Cardiac fibroblast (primary cell): ENCODE results near the gene POLDIP2.

Experiments
- DNase-seq, 2 donors: peaks; one replicate each; pipeline versions ENCODE4 v3.0.0 to v3.0.0-alpha.2; 2010; ENCODE audit warnings: low read depth in 2 of 2
- H3K4me3 ChIP-seq, 2 donors: replicated peaks in 1 of 2; 1 replicate in 1 of 2; 2 replicates in 1 of 2; pipeline ENCODE4 v1.5.1; 2011; ENCODE audit warnings: low read depth in 2 of 2, low read length in 2 of 2, mild to moderate bottlenecking in 2 of 2, moderate library complexity in 1 of 2
- TF ChIP-seq, protein P1 (sequence below): IDR thresholded peaks from one replicate; pipeline ENCODE4 v1.5.1; 2011; ENCODE audit warnings: low read depth, mild to moderate bottlenecking, low read length, inconsistent platforms

POLDIP2 gene

GRCh38 chr17:28345419-28346198 lies 11.7 kb downstream of the POLDIP2 start:
- H3K4me3 ChIP-seq: no peak overlapping the region
- DNase-seq: peak; percentile 15 to 49
- TF ChIP-seq, protein P1, sequence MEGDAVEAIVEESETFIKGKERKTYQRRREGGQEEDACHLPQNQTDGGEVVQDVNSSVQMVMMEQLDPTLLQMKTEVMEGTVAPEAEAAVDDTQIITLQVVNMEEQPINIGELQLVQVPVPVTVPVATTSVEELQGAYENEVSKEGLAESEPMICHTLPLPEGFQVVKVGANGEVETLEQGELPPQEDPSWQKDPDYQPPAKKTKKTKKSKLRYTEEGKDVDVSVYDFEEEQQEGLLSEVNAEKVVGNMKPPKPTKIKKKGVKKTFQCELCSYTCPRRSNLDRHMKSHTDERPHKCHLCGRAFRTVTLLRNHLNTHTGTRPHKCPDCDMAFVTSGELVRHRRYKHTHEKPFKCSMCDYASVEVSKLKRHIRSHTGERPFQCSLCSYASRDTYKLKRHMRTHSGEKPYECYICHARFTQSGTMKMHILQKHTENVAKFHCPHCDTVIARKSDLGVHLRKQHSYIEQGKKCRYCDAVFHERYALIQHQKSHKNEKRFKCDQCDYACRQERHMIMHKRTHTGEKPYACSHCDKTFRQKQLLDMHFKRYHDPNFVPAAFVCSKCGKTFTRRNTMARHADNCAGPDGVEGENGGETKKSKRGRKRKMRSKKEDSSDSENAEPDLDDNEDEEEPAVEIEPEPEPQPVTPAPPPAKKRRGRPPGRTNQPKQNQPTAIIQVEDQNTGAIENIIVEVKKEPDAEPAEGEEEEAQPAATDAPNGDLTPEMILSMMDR: no peak

GRCh38 chr17:28344435-28344901 lies 12.9 kb downstream of the POLDIP2 start:
- DNase-seq: no peak
- H3K4me3 ChIP-seq: no peak overlapping the region
- TF ChIP-seq, protein P1: no peak

- no peak overlapping the region for H3K4me3 ChIP-seq
- DNase-seq: no peak
- TF ChIP-seq, protein P1: no peak
Measured at GRCh38 chr17:28344011-28344410, 13.3 kb downstream of the POLDIP2 start.

- no peak overlapping the region for H3K4me3 ChIP-seq
- DNase-seq: no peak
- TF ChIP-seq, protein P1: no peak
Measured at GRCh38 chr17:28343491-28343932, 13.8 kb downstream of the POLDIP2 start.

DNA sequence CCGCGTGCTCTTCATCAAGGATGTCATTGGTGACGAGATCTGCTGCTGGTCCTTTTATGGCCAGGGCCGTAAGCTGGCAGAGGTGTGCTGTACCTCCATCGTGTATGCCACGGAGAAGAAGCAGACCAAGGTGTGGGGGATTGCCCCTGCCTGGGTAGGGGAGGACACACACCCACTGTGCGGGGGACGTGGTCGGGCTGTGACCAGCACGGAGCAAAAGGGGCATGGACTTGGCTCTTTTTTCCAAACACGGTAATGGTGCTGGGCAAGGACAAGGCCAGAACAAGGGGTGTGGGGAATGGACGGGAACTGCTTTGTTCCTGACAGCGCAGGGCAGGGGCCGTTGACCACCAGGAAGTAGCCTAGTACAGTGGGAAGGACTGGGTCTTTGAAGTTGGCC lies 15.0 kb downstream of the POLDIP2 start:
- no peak for DNase-seq
- H3K4me3 ChIP-seq: no peak overlapping the region
- TF ChIP-seq, protein P1: no peak

GRCh38 chr17:28341516-28341915 lies 15.8 kb downstream of the POLDIP2 start:
- TF ChIP-seq, protein P1: no peak
- no peak overlapping the region for H3K4me3 ChIP-seq
- DNase-seq: no peak
